ENCODE results near the gene KCNIP1. TPM values are rescaled to one million over a fixed set of nuclear protein-coding genes. Genes with fewer than 3 reads are reported as not detected.

KCNIP1 gene
- total and polyA plus RNA-seq, 10 of the 15 experiments (the other 5 are each of a cell fraction or from before 2014, with no cell fraction given): not detected

DNA sequence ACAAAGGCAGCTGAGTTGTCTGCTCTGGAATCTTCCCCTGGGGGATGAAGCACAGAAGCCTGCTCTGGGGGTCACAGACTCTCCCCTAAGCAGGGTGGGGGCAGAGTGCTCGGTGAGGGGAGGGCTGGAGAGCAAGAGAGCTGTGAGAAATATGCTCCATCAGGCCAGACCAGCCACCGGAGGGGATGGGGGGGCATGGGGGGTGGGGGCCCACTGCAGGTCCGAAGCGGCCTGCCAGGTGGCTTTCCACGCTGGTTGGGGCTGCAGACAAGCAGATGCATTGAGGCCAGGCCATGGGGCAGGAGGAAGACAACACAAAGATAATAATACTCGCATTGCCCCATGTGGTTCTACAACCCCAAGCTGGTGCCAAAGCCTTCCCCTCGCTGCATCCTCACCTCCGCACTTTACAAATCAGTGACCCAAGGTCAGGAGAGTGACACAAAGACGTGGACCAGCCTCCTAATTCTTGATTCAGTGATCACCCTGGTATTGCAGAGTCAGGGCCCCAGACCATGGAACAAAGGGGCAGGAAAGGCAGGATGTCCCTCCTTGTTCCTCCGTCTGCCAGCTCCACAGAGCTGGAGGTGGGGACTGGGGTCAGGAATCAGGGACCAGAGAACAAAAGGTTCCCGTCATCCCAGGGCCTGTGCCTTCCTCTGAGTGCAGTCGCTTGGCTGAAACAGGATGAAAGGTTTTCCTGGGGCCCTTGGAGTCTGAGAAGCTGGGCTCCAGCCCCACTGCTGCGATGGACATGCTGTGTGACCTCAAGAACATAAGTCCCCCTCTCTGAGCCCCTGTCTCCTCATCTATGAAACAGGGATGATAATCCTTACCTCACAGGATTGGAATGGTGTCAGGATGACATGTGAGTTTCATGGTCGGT lies 242.5 kb downstream of the KCNIP1 start:
- no peaks in the 10 kb centered on the region for H3K9me3 ChIP-seq (replicated peaks; ENCODE audit: control insufficient read depth, insufficient read depth, low read length)
- RAD21 ChIA-PET (ENCODE audit: unreplicated experiment): interaction anchor here (1.0 to 5.5 kb wide), 5 partner anchors 44 to 596 kb away, joined by 3 to 44 read pairs (median 5); no protein-coding TSS in a partner anchor
- no peak overlapping the region for H3K9ac ChIP-seq (ENCODE audit: control insufficient read depth, insufficient read depth, low read length)
- 30% methylated on average over 11 of the region's 14 CpGs for WGBS (ENCODE audit: insufficient coverage, insufficient replicate concordance, low lambda C conversion rate, missing lambda C conversion rate)
- no peak; the same call in 2 of the 3 replicates for ATAC-seq
- H3K79me2 ChIP-seq (ENCODE audit: control insufficient read depth, insufficient read depth, low read length): no peaks in the 10 kb centered on the region
- H2AFZ ChIP-seq (ENCODE audit: control insufficient read depth, low read depth, low read length): no peak overlapping the region
- POLR2A ChIA-PET: no interaction called here
- H3K4me3 ChIP-seq: no peak overlapping the region
- CTCF ChIA-PET: interaction anchor here (0.8 to 7.3 kb wide), 8 partner anchors 22 to 597 kb away, joined by 3 to 106 read pairs (median 6); no protein-coding TSS in a partner anchor
- SMC1A ChIA-PET (ENCODE audit: uncharacterized antibody, unreplicated experiment): interaction anchor here (0.6 to 2.4 kb wide), 5 partner anchors 10 to 108 kb away, joined by 3 to 13 read pairs (median 3); no protein-coding TSS in a partner anchor
- no peaks in the 10 kb centered on the region for H3K36me3 ChIP-seq (ENCODE audit: control insufficient read depth in 2 of 2, insufficient read depth in 2 of 2, low read length in 1 of 2)
- no peak overlapping the region for H3K27ac ChIP-seq (ENCODE audit: control insufficient read depth, insufficient read depth)
- no peaks in the 10 kb centered on the region for H3K4me1 ChIP-seq (ENCODE audit: control insufficient read depth, insufficient read depth, low read length)
- TF ChIP-seq, protein P1, sequence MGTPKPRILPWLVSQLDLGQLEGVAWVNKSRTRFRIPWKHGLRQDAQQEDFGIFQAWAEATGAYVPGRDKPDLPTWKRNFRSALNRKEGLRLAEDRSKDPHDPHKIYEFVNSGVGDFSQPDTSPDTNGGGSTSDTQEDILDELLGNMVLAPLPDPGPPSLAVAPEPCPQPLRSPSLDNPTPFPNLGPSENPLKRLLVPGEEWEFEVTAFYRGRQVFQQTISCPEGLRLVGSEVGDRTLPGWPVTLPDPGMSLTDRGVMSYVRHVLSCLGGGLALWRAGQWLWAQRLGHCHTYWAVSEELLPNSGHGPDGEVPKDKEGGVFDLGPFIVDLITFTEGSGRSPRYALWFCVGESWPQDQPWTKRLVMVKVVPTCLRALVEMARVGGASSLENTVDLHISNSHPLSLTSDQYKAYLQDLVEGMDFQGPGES (IDR thresholded peaks at IDR 0.05): no peak
- no peak for TF ChIP-seq SREBF1 (IDR thresholded peaks at IDR 0.05; ENCODE audit: low read length)
- no peak for TF ChIP-seq FOXM1 (IDR thresholded peaks at IDR 0.05; ENCODE audit: low read depth, low read length)
- TF ChIP-seq, protein P2, sequence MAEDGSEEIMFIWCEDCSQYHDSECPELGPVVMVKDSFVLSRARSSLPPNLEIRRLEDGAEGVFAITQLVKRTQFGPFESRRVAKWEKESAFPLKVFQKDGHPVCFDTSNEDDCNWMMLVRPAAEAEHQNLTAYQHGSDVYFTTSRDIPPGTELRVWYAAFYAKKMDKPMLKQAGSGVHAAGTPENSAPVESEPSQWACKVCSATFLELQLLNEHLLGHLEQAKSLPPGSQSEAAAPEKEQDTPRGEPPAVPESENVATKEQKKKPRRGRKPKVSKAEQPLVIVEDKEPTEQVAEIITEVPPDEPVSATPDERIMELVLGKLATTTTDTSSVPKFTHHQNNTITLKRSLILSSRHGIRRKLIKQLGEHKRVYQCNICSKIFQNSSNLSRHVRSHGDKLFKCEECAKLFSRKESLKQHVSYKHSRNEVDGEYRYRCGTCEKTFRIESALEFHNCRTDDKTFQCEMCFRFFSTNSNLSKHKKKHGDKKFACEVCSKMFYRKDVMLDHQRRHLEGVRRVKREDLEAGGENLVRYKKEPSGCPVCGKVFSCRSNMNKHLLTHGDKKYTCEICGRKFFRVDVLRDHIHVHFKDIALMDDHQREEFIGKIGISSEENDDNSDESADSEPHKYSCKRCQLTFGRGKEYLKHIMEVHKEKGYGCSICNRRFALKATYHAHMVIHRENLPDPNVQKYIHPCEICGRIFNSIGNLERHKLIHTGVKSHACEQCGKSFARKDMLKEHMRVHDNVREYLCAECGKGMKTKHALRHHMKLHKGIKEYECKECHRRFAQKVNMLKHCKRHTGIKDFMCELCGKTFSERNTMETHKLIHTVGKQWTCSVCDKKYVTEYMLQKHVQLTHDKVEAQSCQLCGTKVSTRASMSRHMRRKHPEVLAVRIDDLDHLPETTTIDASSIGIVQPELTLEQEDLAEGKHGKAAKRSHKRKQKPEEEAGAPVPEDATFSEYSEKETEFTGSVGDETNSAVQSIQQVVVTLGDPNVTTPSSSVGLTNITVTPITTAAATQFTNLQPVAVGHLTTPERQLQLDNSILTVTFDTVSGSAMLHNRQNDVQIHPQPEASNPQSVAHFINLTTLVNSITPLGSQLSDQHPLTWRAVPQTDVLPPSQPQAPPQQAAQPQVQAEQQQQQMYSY (CRISPR knock-in tag; IDR thresholded peaks at IDR 0.05): no peak
- no peak for TF ChIP-seq ATF7 (IDR thresholded peaks at IDR 0.05; ENCODE audit: low read depth)
- TF ChIP-seq ZNF217 (IDR thresholded peaks at IDR 0.05): no peak
- TF ChIP-seq POU2F2 (IDR thresholded peaks at IDR 0.05; ENCODE audit: borderline replicate concordance, low read depth, low read length): no peak
- no peak for FAIRE-seq
- no TSS peak for BruUV-seq (replicated peaks)
- no peaks in the 10 kb centered on the region for H4K20me1 ChIP-seq (ENCODE audit: control insufficient read depth, insufficient read depth)
- H3K4me2 ChIP-seq (ENCODE audit: control insufficient read depth, insufficient read depth): no peak overlapping the region
- intact Hi-C loops (cut with micrococcal nuclease; ENCODE audit: unreplicated experiment) (loop anchor here (2.0 to 10.0 kb wide), 2 partner anchors 150 to 458 kb away; no protein-coding TSS in a partner anchor), in situ Hi-C loops (cut with MboI) (loop anchor here (5.0 kb wide), 1 partner anchor 596 kb away; no protein-coding TSS in a partner anchor)
- DNase-seq (ENCODE audit: low read depth, low spot score): no peak
- peaks cover 2 to 13% of the 10 kb centered on the region in 2 experiments; a peak in 3 of 4 replicates for H3K27me3 ChIP-seq (replicated peaks in 1 of 2; ENCODE audit: control insufficient read depth in 2 of 2, insufficient read depth in 2 of 2, low read length in 1 of 2)

All from GM12878 (cell line).